HAP-1 (cell line): ENCODE results near the gene UBE2O.
"Not testable (repeated sequence)": the region's sequence is repeated elsewhere in the genome, so short reads cannot be mapped to it uniquely, and the experiment has no call there.

Experiments
- DNase-seq, 2 experiments: peaks; one replicate each; pipeline ENCODE4 v3.0.0-alpha.2; 2016 to 2020; ENCODE audit warnings: low spot score in 2 of 2
- H3K27me3 ChIP-seq: fragments of 250-450 bp; sonication (Bioruptor Pico); 2 replicates; pipeline ENCODE4 v1.5.1; 2020; ENCODE audit warnings: low read depth, mild to moderate bottlenecking, moderate library complexity
- H3K36me3 ChIP-seq: fragments of 250-450 bp; sonication (Bioruptor Pico); replicated peaks from 2 replicates; pipeline ENCODE4 v1.5.1; 2020; ENCODE audit warnings: mild to moderate bottlenecking
- H3K4me1 ChIP-seq: fragments of 250-450 bp; sonication (Bioruptor Pico); 2 replicates; pipeline ENCODE4 v1.5.1; 2020; ENCODE audit warnings: mild to moderate bottlenecking
- H3K4me3 ChIP-seq: fragments of 250-450 bp; sonication (Bioruptor Pico); 2 replicates; pipeline ENCODE4 v1.5.1; 2020; ENCODE audit warnings: mild to moderate bottlenecking, moderate library complexity
- H3K9me3 ChIP-seq: fragments of 250-450 bp; sonication (Bioruptor Pico); 2 replicates; pipeline ENCODE4 v1.5.1; 2020; ENCODE audit warnings: mild to moderate bottlenecking, moderate library complexity
- in situ Hi-C: fragments of 300-500 bp; cut with MboI; formaldehyde crosslinking; loops from 3 replicates; pipeline ENCODE4 v1.14.3; 2020; ENCODE audit warnings: low sequenced_read_pairs, inconsistent platforms, mixed read lengths

UBE2O gene

DNA sequence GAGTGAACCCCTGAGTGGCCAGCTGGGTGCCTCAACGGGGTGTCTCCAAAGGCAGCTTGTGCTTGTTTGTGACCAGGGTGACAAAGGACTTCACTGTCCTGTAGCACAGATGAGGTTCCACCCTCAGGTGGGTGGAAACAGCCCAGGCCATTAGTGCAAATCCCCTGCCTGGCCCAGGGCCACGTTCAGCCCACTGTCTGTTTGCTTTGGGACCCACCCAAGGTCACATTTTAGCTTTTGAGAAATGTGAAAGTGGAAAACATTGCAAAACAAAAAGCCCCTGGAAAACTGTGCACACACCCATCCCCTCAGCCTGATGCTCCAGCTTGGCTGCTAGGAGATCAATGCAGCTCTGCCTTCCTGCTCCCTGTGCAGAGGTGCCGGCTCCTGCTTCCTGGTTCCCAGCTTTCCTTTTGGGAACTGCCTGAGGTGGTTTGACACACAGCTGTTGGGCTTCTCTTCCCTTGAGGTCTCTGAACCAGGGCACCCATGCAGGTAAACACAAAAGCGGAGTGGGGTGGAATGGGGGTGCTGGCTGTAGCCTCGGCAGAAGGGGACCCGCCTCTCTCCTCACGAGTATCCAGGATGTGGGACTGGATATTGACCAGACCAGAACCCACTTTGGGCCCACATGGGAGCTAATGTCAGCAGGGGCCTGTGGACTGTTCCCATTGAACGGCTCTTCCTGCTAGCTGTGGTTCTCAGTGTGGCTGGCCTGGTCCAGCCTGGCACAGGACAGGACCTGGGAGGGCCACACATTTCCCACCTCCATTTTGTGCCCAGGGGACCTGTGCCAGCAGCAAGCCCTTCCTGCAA lies 76.4 kb downstream of the UBE2O start:
- Histone ChIP-seq H3K4me3 (no peak overlapping the region), H3K27me3 (no peaks in the 10 kb centered on the region), H3K36me3 (no peaks in the 10 kb centered on the region), H3K4me1 (peaks cover 4% of the 10 kb centered on the region), H3K9me3 (no peaks in the 10 kb centered on the region)
- DNase-seq = peak; percentile 23 to 55
- in situ Hi-C loops = no loop called here

DNA sequence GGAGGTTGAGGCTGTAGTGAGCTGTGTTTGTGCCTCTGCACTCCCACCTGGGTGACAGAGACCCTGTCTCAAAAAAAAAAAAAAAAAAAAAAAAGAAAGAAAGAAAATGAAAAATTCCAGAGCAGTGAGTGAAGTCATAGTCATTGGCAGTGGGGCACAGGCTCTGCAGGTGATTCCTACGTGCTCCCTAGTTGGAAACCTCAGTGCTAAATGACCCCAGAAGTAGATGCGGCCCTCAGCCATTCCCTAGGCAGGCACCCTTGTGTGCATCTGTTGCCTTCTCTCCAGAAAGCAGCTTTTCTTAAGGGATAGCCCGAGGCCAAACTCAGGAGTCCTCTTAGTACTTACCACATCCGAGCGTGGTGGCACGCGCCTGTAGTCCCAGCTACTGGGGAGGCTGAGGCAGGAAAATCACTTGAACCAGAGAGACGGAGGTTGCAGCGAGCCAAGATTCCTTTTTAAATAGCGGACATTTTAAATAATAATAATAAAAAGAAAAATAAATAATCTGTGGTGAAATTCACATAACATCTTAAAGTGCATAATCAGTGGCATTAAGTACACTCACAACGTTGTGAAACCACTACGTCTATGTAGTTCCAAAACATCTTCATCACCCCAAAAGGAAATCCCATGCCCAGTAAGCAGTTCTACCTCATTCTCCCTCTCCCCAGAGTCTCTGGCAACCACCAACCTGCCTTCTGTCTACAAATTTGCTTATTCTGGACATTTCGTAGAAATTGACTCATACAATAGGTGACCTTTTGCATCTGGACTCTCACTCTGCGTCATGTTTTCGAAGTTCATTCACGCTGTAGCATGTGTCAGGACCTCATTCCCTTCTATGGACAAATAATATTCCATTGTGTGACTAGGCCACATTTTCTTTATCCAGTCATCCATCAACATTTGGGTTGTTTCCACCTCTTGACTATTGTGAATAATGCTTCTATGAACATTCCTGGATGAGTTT lies 81.0 kb downstream of the UBE2O start:
- no peak for DNase-seq
- H3K4me3 ChIP-seq = no peak overlapping the region
- no peaks in the 10 kb centered on the region for H3K9me3 ChIP-seq
- H3K27me3 ChIP-seq = no peaks in the 10 kb centered on the region
- peaks cover 11% of the 10 kb centered on the region for H3K4me1 ChIP-seq
- in situ Hi-C loops = no loop called here
- no peaks in the 10 kb centered on the region for H3K36me3 ChIP-seq

DNA sequence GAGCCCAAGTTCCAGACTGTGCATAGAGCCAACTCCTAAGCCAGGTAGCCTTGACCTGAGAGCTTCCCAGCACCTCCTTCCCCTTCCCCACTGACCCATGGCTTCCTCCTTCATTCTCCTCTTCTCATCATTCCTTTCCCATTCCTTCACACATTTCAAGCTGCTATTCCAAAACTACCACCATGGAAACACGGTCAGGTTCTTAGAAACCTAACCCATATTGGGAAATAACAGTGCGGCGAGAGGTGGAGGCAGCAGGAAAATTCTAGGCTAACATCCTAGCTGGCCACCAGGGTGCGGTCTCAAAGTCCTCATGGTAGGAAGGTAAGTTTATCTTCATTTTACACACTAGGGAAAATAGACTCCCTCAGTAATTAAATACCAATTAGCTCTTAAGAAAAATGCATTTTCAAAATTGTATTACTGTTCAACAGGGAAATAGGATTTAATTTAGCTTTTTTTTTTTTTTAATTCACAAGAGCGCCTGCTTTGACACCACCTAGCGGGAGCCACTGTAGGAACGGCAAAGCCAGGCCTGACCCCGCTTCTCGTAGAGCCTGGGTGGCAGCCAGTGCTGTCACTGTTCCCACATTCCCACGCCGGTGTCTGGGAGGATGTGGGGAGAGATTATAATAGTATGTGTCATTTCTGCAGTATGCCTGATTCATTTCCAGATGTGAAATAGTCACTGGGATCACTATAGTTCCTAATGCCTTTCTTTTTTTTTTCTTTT lies 82.5 kb downstream of the UBE2O start:
- no peaks in the 10 kb centered on the region for H3K9me3 ChIP-seq
- no peak for DNase-seq
- in situ Hi-C loops = no loop called here

DNA sequence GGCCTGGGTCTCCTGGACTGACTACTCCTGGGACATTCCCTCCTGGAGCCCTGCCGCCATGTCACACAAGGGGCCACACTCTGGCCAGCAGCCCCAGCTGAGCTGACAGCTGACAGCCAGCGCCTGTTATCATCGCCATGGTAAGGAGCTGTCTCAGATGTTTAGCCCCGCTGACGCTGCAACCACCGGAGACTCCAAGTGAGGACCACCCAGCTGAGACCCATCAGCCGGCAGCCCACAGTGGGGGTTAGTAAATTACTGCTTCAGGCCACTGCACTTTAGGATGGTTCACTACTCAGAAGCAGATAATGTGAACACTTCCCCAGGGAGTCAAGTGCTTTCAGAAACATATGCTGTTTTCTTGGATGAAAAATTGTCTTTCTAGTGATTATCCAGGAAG lies 83.1 kb downstream of the UBE2O start:
- no peaks in the 10 kb centered on the region for H3K36me3 ChIP-seq
- H3K4me3 ChIP-seq = no peak overlapping the region
- in situ Hi-C loops = no loop called here
- no peaks in the 10 kb centered on the region for H3K27me3 ChIP-seq
- H3K9me3 ChIP-seq = no peaks in the 10 kb centered on the region
- no peak for DNase-seq
- peaks cover 7% of the 10 kb centered on the region for H3K4me1 ChIP-seq

More for the DNA sequence above, 82.5 kb downstream of the UBE2O start:
- peaks cover 7% of the 10 kb centered on the region for H3K4me1 ChIP-seq
- no peak overlapping the region for H3K4me3 ChIP-seq
- H3K36me3 ChIP-seq = no peaks in the 10 kb centered on the region
- H3K27me3 ChIP-seq = no peaks in the 10 kb centered on the region

DNA sequence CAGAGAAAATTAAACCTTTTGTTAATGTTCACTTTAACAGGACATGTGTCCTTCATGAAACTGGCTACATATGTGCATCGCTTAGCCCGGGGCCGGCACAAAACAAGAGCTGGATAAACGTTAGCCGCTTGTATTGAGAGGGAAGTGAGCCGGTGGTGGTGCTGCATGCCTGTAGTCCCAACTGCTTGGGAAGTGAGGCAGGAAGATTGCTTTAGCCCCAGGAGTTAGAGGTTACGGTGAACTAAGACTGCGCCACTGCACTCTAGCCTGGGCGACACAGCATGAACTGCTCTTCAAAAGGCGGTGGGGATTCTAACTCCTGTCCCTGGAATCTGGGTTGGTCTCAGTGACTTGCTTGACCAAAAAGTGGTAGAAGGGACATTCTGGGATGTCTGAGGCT lies 83.6 kb downstream of the UBE2O start:
- Histone ChIP-seq H3K36me3 (no peaks in the 10 kb centered on the region), H3K4me3 (no peak overlapping the region), H3K9me3 (no peaks in the 10 kb centered on the region), H3K4me1 (peaks cover 7% of the 10 kb centered on the region), H3K27me3 (no peaks in the 10 kb centered on the region)
- DNase-seq = no peak
- in situ Hi-C loops = no loop called here

DNA sequence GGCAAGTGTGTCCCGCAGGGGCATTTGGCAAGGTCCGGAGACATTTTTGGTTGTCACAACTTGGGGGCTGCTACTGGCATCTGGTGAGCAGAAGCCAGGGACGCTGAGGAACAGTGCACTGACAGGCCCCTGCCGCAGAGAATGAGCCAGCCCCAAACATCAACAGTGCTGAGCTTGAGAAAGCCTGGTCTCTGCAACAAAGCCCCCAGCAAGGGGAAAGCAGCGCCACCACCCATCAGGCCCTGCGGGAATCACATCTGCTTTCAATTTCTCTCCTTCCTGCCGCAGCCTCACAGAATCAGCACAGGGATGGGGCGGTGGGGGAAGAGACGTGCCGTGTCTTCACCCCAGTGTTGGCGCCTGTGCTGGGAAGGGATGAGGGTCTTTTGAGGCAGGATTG lies 84.4 kb downstream of the UBE2O start:
- no peaks in the 10 kb centered on the region for H3K27me3 ChIP-seq
- in situ Hi-C loops = no loop called here
- DNase-seq = no peak
- H3K36me3 ChIP-seq = no peaks in the 10 kb centered on the region
- no peak overlapping the region for H3K4me3 ChIP-seq
- H3K4me1 ChIP-seq = peaks cover 7% of the 10 kb centered on the region
- H3K9me3 ChIP-seq = no peaks in the 10 kb centered on the region

DNA sequence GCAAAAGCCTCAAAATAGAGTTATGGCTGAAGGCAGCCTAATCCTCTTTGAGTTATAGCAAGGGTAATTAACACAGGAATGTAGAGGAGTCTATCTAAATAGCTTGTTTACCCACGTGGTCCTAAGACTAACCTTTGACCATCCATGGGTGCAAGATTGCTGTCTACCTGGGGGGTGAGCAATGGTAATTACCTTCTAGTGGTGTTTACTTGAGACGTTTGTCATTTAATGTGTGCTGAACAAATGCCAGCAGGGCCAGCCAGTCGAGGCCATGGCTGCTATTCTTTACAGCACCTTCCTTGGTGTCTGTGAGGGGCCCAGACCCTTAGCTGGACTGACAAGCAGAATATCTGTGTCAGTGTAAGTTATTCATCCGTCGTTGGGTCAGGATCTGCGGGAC lies 85.3 kb downstream of the UBE2O start:
- H3K4me1 ChIP-seq = peaks cover 10% of the 10 kb centered on the region
- H3K9me3 ChIP-seq = no peaks in the 10 kb centered on the region
- DNase-seq = no peak
- no peaks in the 10 kb centered on the region for H3K27me3 ChIP-seq
- in situ Hi-C loops = no loop called here
- H3K4me3 ChIP-seq = no peak overlapping the region
- H3K36me3 ChIP-seq = no peaks in the 10 kb centered on the region

DNA sequence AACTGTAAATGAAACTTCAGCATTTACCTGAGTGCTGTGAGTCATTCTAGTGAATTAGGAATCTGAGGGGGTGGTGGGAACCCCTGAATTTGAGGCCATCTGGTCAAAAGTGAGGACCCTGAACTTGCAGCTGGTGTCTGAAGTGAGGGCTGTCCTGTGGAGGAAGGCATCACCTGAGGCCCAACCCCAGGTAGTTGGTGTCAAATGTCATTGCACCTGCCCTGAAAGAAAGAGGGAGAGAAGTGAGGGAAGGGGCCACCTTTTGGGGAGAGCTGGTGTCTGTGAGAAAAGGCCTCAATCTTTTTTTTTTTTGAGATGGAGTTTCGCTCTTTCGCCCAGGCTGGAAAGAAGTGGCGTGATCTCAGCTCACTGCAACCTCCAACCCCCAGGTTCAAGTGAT lies 86.7 kb downstream of the UBE2O start:
- DNase-seq = no peak
- in situ Hi-C loops = no loop called here
- Histone ChIP-seq H3K36me3 (no peaks in the 10 kb centered on the region), H3K4me3 (no peak overlapping the region), H3K27me3 (no peaks in the 10 kb centered on the region), H3K4me1 (peaks cover 15% of the 10 kb centered on the region), H3K9me3 (no peaks in the 10 kb centered on the region)

DNA sequence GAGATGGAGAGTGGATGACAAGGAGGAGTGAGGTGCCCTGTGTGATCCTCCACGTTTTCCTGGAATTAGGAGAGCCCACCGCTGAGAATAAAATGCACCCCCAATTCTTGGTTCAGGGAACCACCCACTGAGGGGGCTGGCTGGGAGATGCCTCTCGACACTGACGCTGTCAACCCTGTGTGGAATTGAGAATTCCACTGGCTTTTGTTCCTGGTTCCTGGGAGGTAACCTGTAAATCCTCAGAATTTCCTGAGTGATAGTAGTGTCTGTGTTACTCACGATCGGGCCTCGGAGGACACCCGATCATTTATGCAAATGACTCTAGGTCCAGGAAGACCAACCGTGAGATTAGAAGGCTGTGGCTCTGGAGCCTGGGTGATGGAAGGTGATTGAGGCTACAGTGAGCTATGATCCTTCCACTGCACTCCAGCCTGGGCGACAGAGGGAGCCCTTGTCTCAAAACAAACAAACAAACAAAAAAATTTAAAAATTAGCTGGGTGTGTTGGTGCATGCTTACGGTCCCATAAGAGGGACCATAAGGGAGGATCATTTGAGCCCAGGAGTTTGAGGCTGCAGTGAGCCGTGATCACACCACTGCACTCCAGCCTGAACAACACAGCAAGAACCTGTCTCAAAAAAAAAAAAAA lies 87.6 kb downstream of the UBE2O start:
- peaks cover 15% of the 10 kb centered on the region for H3K4me1 ChIP-seq
- no peaks in the 10 kb centered on the region for H3K36me3 ChIP-seq
- no peak for DNase-seq
- no peaks in the 10 kb centered on the region for H3K9me3 ChIP-seq
- H3K4me3 ChIP-seq = no peak overlapping the region
- in situ Hi-C loops = no loop called here
- no peaks in the 10 kb centered on the region for H3K27me3 ChIP-seq

DNA sequence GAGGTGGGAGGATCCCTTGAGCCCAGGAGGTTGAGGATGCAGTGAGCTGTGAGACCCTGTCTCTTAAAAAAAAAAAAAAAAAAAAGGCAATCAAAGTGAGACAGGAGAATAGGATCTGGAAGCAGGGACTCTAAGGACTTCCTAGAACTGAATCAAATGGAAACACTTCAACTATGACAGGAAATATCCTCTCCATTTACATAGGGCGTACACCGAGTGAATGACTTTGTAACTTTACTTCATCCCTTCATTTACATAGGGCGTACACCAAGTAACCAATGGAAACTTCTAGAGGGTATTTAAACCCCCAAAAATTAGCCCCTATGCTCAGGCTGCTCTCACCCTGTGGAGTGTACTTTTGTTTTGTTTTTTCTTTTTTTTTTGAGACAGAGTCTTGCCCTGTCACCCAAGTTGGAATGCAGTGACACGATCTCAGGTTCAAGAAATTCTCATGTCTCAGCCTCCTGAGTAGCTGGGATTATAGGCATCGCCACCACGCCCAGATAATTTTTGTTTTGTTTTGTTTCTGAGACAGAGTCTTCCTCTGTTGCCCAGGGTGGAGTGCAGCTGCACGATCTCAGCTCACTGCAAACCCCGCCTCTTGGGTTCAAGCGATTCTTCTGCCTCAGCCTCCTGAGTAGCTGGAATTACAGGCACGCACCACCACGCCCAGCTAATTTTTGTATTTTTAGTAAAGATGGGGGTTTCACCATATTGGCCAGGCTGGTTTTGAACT lies 89.7 kb downstream of the UBE2O start:
- in situ Hi-C loops = no loop called here
- no peak for DNase-seq

DNA sequence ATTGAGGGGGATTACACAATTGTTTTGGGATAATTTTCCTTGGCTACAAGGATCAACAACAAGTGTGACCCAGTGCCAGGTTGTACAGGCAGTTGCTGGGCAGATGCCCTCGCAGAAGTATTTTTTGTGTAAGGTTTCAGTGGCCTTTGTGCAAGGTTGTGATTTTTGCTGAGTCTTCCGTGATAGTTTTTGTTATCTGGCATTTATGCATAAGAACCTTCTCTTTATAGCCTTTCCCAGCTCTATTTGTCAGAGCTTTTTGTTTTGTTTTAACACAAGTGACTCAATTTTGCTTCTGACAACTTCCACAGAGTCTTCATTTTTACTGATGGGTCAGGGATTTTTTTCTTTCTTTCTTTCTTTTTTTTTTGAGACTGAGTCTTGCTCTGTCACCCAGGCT lies 92.5 kb downstream of the UBE2O start:
- H3K9me3 ChIP-seq = no peaks in the 10 kb centered on the region
- no peak for DNase-seq
- in situ Hi-C loops = no loop called here

More for the DNA sequence above, 89.7 kb downstream of the UBE2O start:
- Histone ChIP-seq H3K9me3 (no peaks in the 10 kb centered on the region), H3K27me3 (no peaks in the 10 kb centered on the region), H3K4me1 (peaks cover 15% of the 10 kb centered on the region), H3K4me3 (no peak overlapping the region), H3K36me3 (no peaks in the 10 kb centered on the region)

DNA sequence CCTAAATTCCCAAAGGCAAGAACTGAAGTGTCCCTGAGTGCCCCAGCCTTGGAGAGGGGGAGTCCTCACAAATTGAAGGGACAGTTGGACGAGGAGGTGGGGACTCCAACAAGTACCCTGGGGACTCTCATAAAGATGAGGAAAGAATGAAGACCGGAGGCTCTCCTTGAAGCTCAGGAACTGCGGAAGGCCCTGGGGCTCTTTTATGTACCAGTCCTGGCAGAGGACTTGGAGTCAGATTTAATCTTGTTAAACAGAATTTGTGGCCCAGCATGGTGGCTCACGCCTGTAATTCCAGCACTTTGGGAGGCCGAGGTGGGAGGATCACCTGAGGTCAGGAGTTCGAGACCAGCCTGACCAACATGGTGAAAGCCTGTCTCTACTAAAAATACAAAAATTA lies 93.2 kb downstream of the UBE2O start:
- H3K4me3 ChIP-seq, H3K27me3 ChIP-seq, DNase-seq, in situ Hi-C loops, H3K36me3 ChIP-seq, H3K9me3 ChIP-seq: not testable (repeated sequence)
- peaks cover 18% of the 10 kb centered on the region for H3K4me1 ChIP-seq

More for the DNA sequence above, 92.5 kb downstream of the UBE2O start:
- Histone ChIP-seq H3K27me3 (no peaks in the 10 kb centered on the region), H3K4me3 (no peak overlapping the region), H3K4me1 (peaks cover 18% of the 10 kb centered on the region), H3K36me3 (no peaks in the 10 kb centered on the region)

DNA sequence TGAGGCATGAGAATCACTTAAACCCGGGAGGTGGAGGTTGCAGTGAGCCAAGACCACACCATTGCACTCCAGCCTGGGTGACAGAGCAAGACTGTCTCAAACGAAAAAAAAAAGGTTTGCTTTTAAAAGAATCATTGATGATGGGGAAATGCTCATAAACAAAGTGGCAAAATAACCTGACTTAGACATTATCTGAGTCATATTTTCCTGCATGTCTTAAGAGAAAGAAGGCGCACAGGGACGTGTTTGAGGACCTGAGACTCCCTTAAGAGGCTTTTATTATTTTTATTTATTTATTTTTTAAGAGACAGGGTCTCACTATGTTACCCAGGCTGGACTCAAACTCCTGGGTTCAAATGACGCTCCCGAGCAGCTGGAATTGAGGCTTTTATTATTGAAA lies 93.6 kb downstream of the UBE2O start:
- H3K27me3 ChIP-seq = no peaks in the 10 kb centered on the region
- no peaks in the 10 kb centered on the region for H3K36me3 ChIP-seq
- peaks cover 18% of the 10 kb centered on the region for H3K4me1 ChIP-seq
- in situ Hi-C loops = no loop called here
- no peak overlapping the region for H3K4me3 ChIP-seq
- H3K9me3 ChIP-seq = no peaks in the 10 kb centered on the region
- DNase-seq = no peak
